Measurements from ENCODE around the gene ZAR1L. TPM values are rescaled to one million over a fixed set of nuclear protein-coding genes. Genes with fewer than 3 reads are reported as not detected.

ZAR1L gene
- total RNA-seq: not detected in 2 replicates

GRCh38 chr13:32315238-32316027 is at the start of gene ZAR1L, which contains the start of gene BRCA2:
Gene ZAR1L (minus strand): TSS chr13:32315363. CDS start chr13:32311925, 3,438 bp downstream.
Gene BRCA2 (plus strand): TSS chr13:32315508. CDS start chr13:32316461, 953 bp downstream.

Other genes starting within 250 kb of the ZAR1L start
- gene BRCA2, start 145 bp upstream of the ZAR1L start, total RNA-seq: 9.3 and 16.9 TPM in 2 replicates
- 1.8 and 5.9 TPM in 2 replicates for gene N4BP2L1, start 112.8 kb upstream of the ZAR1L start, total RNA-seq
- gene N4BP2L2, start 223.4 kb upstream of the ZAR1L start, total RNA-seq: 24.4 and 34.4 TPM in 2 replicates